K562 (cell line): Measurements from ENCODE around the gene SRRM5.

Experiments
- NFRKB ChIP-seq: fragments of 450-650 bp; IDR thresholded peaks from 2 replicates; pipeline ENCODE4 v1.6.1; 2016; ENCODE audit warnings: low read depth
- TCF15 ChIP-seq: fragments of 250-450 bp; sonication (Bioruptor Pico); IDR thresholded peaks from 2 replicates; pipeline ENCODE4 v1.8.0; 2022; ENCODE audit warnings: moderate library complexity, mild to moderate bottlenecking, inconsistent platforms
- ZNF79 ChIP-seq: fragments of 250-450 bp; sonication (Bioruptor Pico); IDR thresholded peaks from 2 replicates; pipeline ENCODE4 v1.4.0; 2020; ENCODE audit warnings: low read depth, mild to moderate bottlenecking, moderate library complexity

GRCh38 chr19:43589277-43589676, 22.6 kb upstream of the SRRM5 start:
- TF ChIP-seq NFRKB (no peak), TCF15 (no peak), ZNF79 (no peak)
